HCT116 (cell line): ENCODE results near the gene SRP9. TPM values are rescaled to one million over a fixed set of nuclear protein-coding genes. Genes with fewer than 3 reads are reported as not detected.

Experiments
- ATAC-seq: fragments of 200-7000 bp; cut with Tn5 transposase; 2 replicates; pipeline ENCODE4 v1.9.1; 2020; ENCODE audit warnings: mild to moderate bottlenecking, moderate library complexity
- BruUV-seq: library from RNA; stranded (reverse); fragments of 400-500 nt; replicated peaks from 2 replicates; lab custom pipeline; 2021; lab: Mats Ljungman, UMichigan
- CTCF ChIA-PET: fragments of 300-600 bp; sonication (Branson Sonifier 250); formaldehyde crosslinking; loops from one replicate; lab custom pipeline; 2021; ENCODE audit warnings: antibody characterized with exemption; lab: Charles Lee
- POLR2A ChIA-PET: fragments of 300-600, 350-600 bp; sonication (Branson Sonifier 250); formaldehyde crosslinking; loops from one replicate; lab custom pipeline; 2021; ENCODE audit warnings: antibody characterized with exemption; lab: Charles Lee
- RAD21 ChIA-PET, 2 experiments: fragments of 300-600 bp; sonication (Branson Sonifier 250); formaldehyde crosslinking; loops; one replicate each; lab custom pipeline; 2023; ENCODE audit warnings: low total read pairs in 2 of 2; ENCODE audit not compliant: uncharacterized antibody in 2 of 2, unreplicated experiment in 2 of 2, low non-redundant PET in 1 of 2; lab: Charles Lee
- DNase-seq: peaks from one replicate; pipeline ENCODE4 v3.0.0-alpha.2; 2010; ENCODE audit warnings: low read depth, low spot score
- H2AFZ ChIP-seq: fragments of 200-600 bp; shearing (Covaris generic), sonication (generic); 2 replicates; pipeline ENCODE4 v1.6.1; 2017; ENCODE audit warnings: low read depth, mixed run types, mixed read lengths, antibody characterized with exemption, low read length; ENCODE audit not compliant: poor library complexity, severe bottlenecking
- H3K27ac ChIP-seq: 2 replicates; pipeline ENCODE4 v1.5.1; 2012; ENCODE audit warnings: low read depth, low read length
- H3K27me3 ChIP-seq: fragments of 200-600 bp; sonication (generic); 2 replicates; pipeline ENCODE4 v1.6.1; 2016; ENCODE audit warnings: mixed run types, low read length, mixed read lengths; ENCODE audit not compliant: insufficient read depth
- H3K36me3 ChIP-seq, 2 experiments: fragments of 200-500 bp in 1 of 2; fragments of 200-600 bp in 1 of 2; sonication (Bioruptor generic) in 1 of 2; sonication (generic) in 1 of 2; 2 replicates each; pipeline versions ENCODE4 v1.5.1 to v1.6.1; 2014 to 2016; ENCODE audit warnings: low read length in 2 of 2, inconsistent platforms in 1 of 2, mixed read lengths in 1 of 2, mixed run types in 1 of 2; ENCODE audit not compliant: insufficient read depth in 2 of 2, control insufficient read depth in 1 of 2
- H3K4me1 ChIP-seq, 2 experiments: fragments of 200-600 bp in 1 of 2; sonication (generic) in 1 of 2; 2 replicates each; pipeline versions ENCODE4 v1.5.1 to v1.6.1; 2012 to 2017; ENCODE audit warnings: low read length in 2 of 2, inconsistent platforms in 1 of 2, mild to moderate bottlenecking in 1 of 2, mixed read lengths in 1 of 2, mixed run types in 1 of 2, moderate library complexity in 1 of 2; ENCODE audit not compliant: insufficient read depth in 2 of 2, control insufficient read depth in 1 of 2
- H3K4me2 ChIP-seq: fragments of 200-600 bp; sonication (generic); 2 replicates; pipeline ENCODE4 v1.6.1; 2017; ENCODE audit warnings: mixed run types, low read length, mixed read lengths
- H3K4me3 ChIP-seq, 2 experiments: fragments of 200-600 bp in 1 of 2; sonication (generic) in 1 of 2; replicated peaks in 1 of 2; 2 replicates each; pipeline ENCODE4 v1.5.1; 2011 to 2016; ENCODE audit warnings: low read length in 2 of 2, control low read depth in 1 of 2, low read depth in 1 of 2, mild to moderate bottlenecking in 1 of 2, mixed read lengths in 1 of 2, mixed run types in 1 of 2
- H3K79me2 ChIP-seq: fragments of 200-600 bp; sonication (generic); 2 replicates; pipeline ENCODE4 v1.6.1; 2017; ENCODE audit warnings: mild to moderate bottlenecking, mixed run types, low read length, moderate library complexity, mixed read lengths; ENCODE audit not compliant: insufficient read depth
- H3K9ac ChIP-seq: fragments of 200-600 bp; sonication (generic); 2 replicates; pipeline ENCODE4 v1.6.1; 2016; ENCODE audit warnings: low read length, mixed read lengths
- H3K9me2 ChIP-seq: fragments of 200-600 bp; sonication (generic), shearing (Covaris generic); 2 replicates; pipeline ENCODE4 v1.6.1; 2017; ENCODE audit warnings: mixed run types, mild to moderate bottlenecking, moderate library complexity; ENCODE audit not compliant: insufficient read depth
- H3K9me3 ChIP-seq, 2 experiments: fragments of 200-500 bp in 1 of 2; fragments of 200-600 bp in 1 of 2; sonication (Bioruptor generic) in 1 of 2; sonication (generic) in 1 of 2; 2 replicates each; pipeline ENCODE4 v1.6.1; 2014 to 2017; ENCODE audit warnings: low read length in 2 of 2, mixed read lengths in 2 of 2, inconsistent platforms in 1 of 2, low read depth in 1 of 2, mild to moderate bottlenecking in 1 of 2, mixed run types in 1 of 2, moderate library complexity in 1 of 2; ENCODE audit not compliant: control insufficient read depth in 1 of 2, insufficient read depth in 1 of 2
- H4K20me1 ChIP-seq: fragments of 200-600 bp; sonication (generic), shearing (Covaris generic); 2 replicates; pipeline ENCODE4 v1.6.1; 2017; ENCODE audit warnings: mixed run types, mild to moderate bottlenecking, moderate library complexity; ENCODE audit not compliant: insufficient read depth
- CBX3 ChIP-seq: IDR thresholded peaks from 2 replicates; pipeline ENCODE4 v1.6.1; 2012; ENCODE audit warnings: low read depth
- EGR1 ChIP-seq: IDR thresholded peaks from 2 replicates; pipeline ENCODE4 v1.6.1; 2012; ENCODE audit warnings: low read depth
- ELF1 ChIP-seq: IDR thresholded peaks from 2 replicates; pipeline ENCODE4 v1.6.1; 2012; ENCODE audit warnings: low read depth, borderline replicate concordance
- EZH2 ChIP-seq: fragments of 200-600 bp; sonication (generic); IDR thresholded peaks from 2 replicates; pipeline ENCODE4 v1.6.1; 2017; ENCODE audit warnings: antibody characterized with exemption, mixed run types
- EZH2phosphoT487 ChIP-seq: fragments of 200-600 bp; IDR thresholded peaks from 2 replicates; pipeline ENCODE4 v1.6.1; 2018; ENCODE audit warnings: antibody characterized with exemption, borderline replicate concordance
- JUND ChIP-seq: IDR thresholded peaks from 2 replicates; pipeline ENCODE4 v1.6.1; 2012
- POLR2A ChIP-seq: IDR thresholded peaks from 2 replicates; pipeline ENCODE4 v1.7.0; 2011; ENCODE audit warnings: borderline replicate concordance; ENCODE audit not compliant: insufficient read depth, insufficient read length; ENCODE audit errors: extremely low read depth
- POLR2AphosphoS5 ChIP-seq: IDR thresholded peaks from 2 replicates; pipeline ENCODE4 v1.6.1; 2011; ENCODE audit warnings: mild to moderate bottlenecking, low read depth, low read length, moderate library complexity
- SIN3A ChIP-seq: IDR thresholded peaks from 2 replicates; pipeline ENCODE4 v1.6.1; 2012; ENCODE audit warnings: low read depth
- SP1 ChIP-seq: IDR thresholded peaks from 2 replicates; pipeline ENCODE4 v1.6.1; 2012; ENCODE audit warnings: low read depth
- SRF ChIP-seq: IDR thresholded peaks from 2 replicates; pipeline ENCODE4 v1.6.1; 2012; ENCODE audit warnings: low read depth
- TCF7L2 ChIP-seq: IDR thresholded peaks from 2 replicates; pipeline ENCODE4 v1.7.0; 2011; ENCODE audit warnings: borderline replicate concordance, inconsistent platforms; ENCODE audit not compliant: insufficient read depth, insufficient read length; ENCODE audit errors: extremely low read depth
- YY1 ChIP-seq: IDR thresholded peaks from 2 replicates; pipeline ENCODE4 v1.6.1; 2011; ENCODE audit warnings: low read length, low read depth, moderate library complexity, mild to moderate bottlenecking; ENCODE audit not compliant: insufficient replicate concordance; ENCODE audit errors: extremely low read depth
- ZFX ChIP-seq: fragments of 450-650 bp; IDR thresholded peaks from 2 replicates; pipeline ENCODE4 v1.6.1; 2017
- ZNF274 ChIP-seq: fragments of 200-500 bp; sonication (Bioruptor generic); IDR thresholded peaks from 2 replicates; pipeline ENCODE4 v1.6.1; 2014; ENCODE audit warnings: mild to moderate bottlenecking, low read depth, low read length, inconsistent platforms
- intact Hi-C: fragments of 100-400 bp; cut with micrococcal nuclease; formaldehyde crosslinking; loops from 2 replicates; pipeline ENCODE4 v1.10.0; 2022
- total RNA-seq: library from RNA; stranded (reverse); gene quantifications from one replicate; pipeline ENCODE4 v1.2.1, GENCODE V29; 2021; ENCODE audit not compliant: unreplicated experiment
- TF ChIP-seq, protein P1 (sequence below), 3 experiments: fragments of 200-600 bp in 1 of 3; sonication (generic) in 1 of 3; IDR thresholded peaks in 2 of 3; conservative IDR thresholded peaks in 1 of 3; 2 replicates each; pipeline ENCODE4 v1.5.1; 2012 to 2017; ENCODE audit warnings: low read depth in 2 of 3, low read length in 2 of 3, antibody characterized with exemption in 1 of 3, borderline replicate concordance in 1 of 3, control low read depth in 1 of 3, mild to moderate bottlenecking in 1 of 3, mixed read lengths in 1 of 3, mixed run types in 1 of 3, moderate library complexity in 1 of 3; ENCODE audit not compliant: insufficient read depth in 1 of 3

Gene SRP9
- total RNA-seq, 1 experiment from 2014 or later, result 220 TPM

DNA sequence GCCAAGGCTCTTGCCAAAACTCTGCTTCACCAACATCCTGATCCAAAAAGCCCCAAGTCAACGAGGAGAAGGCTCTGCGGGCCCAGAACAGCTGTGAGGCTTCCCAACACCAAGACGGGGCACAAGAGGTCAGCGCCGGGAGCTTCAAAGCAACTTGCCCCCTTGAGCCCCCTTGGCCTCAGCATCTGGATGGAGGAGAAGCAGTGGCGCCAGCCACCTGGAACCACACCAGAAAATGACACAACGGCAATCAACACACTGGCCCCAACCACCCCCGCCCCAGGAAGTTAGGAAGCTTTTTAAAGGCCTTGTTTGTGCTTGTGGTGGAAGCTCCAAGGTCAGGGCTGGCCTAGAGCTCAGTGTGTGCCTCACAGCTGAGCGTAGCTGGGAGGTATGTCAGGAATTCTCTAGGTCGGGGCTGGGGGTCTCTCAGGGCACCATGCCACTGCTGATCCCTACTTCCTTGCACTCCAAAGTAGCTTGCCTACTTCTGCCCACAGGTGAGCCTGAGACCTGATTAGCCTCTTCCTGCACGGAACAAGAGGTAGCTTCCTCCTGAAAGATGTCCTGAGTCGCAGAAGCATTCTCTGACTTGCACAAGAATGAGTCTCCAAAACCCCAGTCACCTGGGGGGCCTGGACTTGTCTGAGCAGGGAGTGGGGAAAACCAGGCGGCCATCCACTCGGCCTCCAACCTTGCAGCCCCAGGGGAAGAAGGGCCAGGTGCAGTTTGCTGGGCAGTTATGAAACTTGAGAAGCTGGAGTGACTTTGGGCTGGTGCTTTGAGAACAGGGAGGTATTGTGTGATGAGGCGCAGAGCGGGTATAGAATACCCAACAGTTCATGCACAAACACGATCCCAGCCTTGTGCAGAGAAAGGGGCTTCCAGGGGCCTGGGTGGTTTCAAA, 9.7 kb upstream of the SRP9 start:
- BruUV-seq, result no TSS peak
- Histone ChIP-seq H3K4me3 (no peak overlapping the region), H3K27ac (no peak overlapping the region), H3K9ac (no peak overlapping the region), H3K9me3 (no peaks in the 10 kb centered on the region), H2AFZ (no peak overlapping the region), H3K27me3 (no peaks in the 10 kb centered on the region), H3K4me1 (peaks cover 15 to 27% of the 10 kb centered on the region in 2 experiments; a peak in 2 of 4 replicates), H3K9me2 (no peaks in the 10 kb centered on the region), H4K20me1 (no peaks in the 10 kb centered on the region), H3K36me3 (no peaks in the 10 kb centered on the region), H3K79me2 (no peaks in the 10 kb centered on the region)
- ChIA-PET RAD21 (no interaction called here), POLR2A (no interaction called here), CTCF (interaction anchor here (2.2 to 2.8 kb wide), 2 partner anchors 10 to 293 kb away, joined by 8 to 11 read pairs; partner anchors contain the start of gene SRP9)
- intact Hi-C loops, result no loop called here
- DNase-seq, result no peak
- TF ChIP-seq TCF7L2, result peak; percentile 98
- TF ChIP-seq EGR1, result no peak
- TF ChIP-seq, all 23 proteins: peak for 1
- H3K4me2 ChIP-seq, result no peak overlapping the region
- no peak for ATAC-seq

DNA sequence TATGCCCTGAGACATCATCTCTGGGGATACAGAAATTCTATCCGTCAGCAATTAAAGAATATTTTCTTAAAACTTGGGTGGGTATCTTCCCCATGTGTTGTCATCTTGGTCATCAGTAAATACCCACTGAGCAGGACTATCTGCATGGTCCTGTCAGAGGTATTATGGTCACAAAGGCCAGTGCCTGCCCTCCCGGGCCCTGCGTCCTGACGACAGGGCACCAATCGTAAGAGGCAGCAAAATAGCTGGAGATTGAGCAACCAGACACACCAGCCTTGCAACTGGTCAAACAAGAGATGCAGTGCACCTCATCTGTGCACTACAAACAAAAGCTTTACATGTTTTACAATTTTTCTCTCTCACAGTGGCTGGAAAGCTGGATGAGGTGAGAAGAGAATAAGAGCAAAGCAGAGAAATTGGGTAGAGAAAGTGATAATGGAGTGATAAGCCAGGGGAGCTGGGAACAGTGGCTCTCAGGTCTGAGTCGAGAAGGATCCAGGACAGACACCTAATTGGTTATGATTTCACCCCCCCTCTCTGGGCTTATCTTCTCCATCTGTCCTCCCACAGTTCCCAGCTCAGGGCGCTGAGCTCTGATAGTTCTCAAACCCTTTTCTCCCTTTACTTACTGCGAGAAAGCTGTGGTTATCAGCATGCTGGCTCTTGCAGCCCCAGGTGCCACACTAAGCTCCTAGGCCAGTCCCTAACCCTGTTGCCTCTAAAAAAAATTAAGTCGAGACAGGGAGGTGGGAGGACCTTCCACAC, 8.8 kb upstream of the SRP9 start:
- H2AFZ ChIP-seq, result no peak overlapping the region

More for the DNA sequence above, 8.8 kb upstream of the SRP9 start:
- TF ChIP-seq SRF (no peak), JUND (no peak), ZFX (no peak), SP1 (no peak), CBX3 (no peak), SIN3A (no peak), POLR2A (no peak), EZH2phosphoT487 (no peak), EZH2 (no peak), ELF1 (no peak), POLR2AphosphoS5 (no peak), ZNF274 (no peak), YY1 (no peak), TCF7L2 (no peak)
- TF ChIP-seq, protein P1, sequence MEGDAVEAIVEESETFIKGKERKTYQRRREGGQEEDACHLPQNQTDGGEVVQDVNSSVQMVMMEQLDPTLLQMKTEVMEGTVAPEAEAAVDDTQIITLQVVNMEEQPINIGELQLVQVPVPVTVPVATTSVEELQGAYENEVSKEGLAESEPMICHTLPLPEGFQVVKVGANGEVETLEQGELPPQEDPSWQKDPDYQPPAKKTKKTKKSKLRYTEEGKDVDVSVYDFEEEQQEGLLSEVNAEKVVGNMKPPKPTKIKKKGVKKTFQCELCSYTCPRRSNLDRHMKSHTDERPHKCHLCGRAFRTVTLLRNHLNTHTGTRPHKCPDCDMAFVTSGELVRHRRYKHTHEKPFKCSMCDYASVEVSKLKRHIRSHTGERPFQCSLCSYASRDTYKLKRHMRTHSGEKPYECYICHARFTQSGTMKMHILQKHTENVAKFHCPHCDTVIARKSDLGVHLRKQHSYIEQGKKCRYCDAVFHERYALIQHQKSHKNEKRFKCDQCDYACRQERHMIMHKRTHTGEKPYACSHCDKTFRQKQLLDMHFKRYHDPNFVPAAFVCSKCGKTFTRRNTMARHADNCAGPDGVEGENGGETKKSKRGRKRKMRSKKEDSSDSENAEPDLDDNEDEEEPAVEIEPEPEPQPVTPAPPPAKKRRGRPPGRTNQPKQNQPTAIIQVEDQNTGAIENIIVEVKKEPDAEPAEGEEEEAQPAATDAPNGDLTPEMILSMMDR (IDR thresholded peaks at IDR 0.05 in 2 of 3, conservative IDR thresholded peaks at IDR 0.05 in 1 of 3; ENCODE audit: borderline replicate concordance in 1 of 3, insufficient read depth in 1 of 3, low read depth in 2 of 3, low read length in 2 of 3), result no peak
- ATAC-seq (no peak), DNase-seq (no peak)
- H3K9me3 ChIP-seq, result no peaks in the 10 kb centered on the region
- H3K4me2 ChIP-seq, result no peak overlapping the region
- no peak overlapping the region for H3K4me3 ChIP-seq
- RAD21 ChIA-PET, result no interaction called here
- no peaks in the 10 kb centered on the region for H3K9me2 ChIP-seq
- peaks cover 14 to 28% of the 10 kb centered on the region in 2 experiments; a peak in 2 of 4 replicates for H3K4me1 ChIP-seq
- CTCF ChIA-PET, result interaction anchor here (1.0 to 2.8 kb wide), 5 partner anchors 9 to 294 kb away, joined by 3 to 11 read pairs (median 8); partner anchors contain the start of gene SRP9
- H4K20me1 ChIP-seq, result no peaks in the 10 kb centered on the region
- no peaks in the 10 kb centered on the region for H3K79me2 ChIP-seq
- no peak overlapping the region for H3K27ac ChIP-seq
- H3K36me3 ChIP-seq, result no peaks in the 10 kb centered on the region
- intact Hi-C loops, result no loop called here
- no peaks in the 10 kb centered on the region for H3K27me3 ChIP-seq
- no peak overlapping the region for H3K9ac ChIP-seq
- POLR2A ChIA-PET, result interaction anchor here (1.1 kb wide), 1 partner anchor 9 kb away, joined by 4 read pairs; the partner anchor contains the start of gene SRP9
- BruUV-seq, result no TSS peak
